ENCODE measurements around the gene KCNN1. TPM values are rescaled to one million over a fixed set of nuclear protein-coding genes. Genes with fewer than 3 reads are reported as not detected.

The KCNN1 gene
- total RNA-seq, 1 experiment from 2014 or later = 9.2 TPM

GRCh38 chr19:17954401-17954800 is 12.5 kb upstream of the KCNN1 start:
- Histone ChIP-seq H3K56ac (ENCODE audit: insufficient read length, low read depth, low read length) (no peak overlapping the region), H4K8ac (replicated peaks; ENCODE audit: insufficient read length, low read depth, low read length) (no peak overlapping the region), H3K9me3 (ENCODE audit: control insufficient read depth, low read depth, low read length) (no peaks in the 10 kb centered on the region), H3K4me1 (ENCODE audit: insufficient read depth, low read length) (no peaks in the 10 kb centered on the region; the same call in 1 of the 2 replicates), H3K9ac (ENCODE audit: extremely low read depth, insufficient read length, low read length) (no peak overlapping the region), H3K79me2 (ENCODE audit: insufficient read depth, low read length) (no peaks in the 10 kb centered on the region), H3K4ac (ENCODE audit: low read depth, low read length) (no peak overlapping the region), H2BK12ac (ENCODE audit: insufficient read length, low read depth, low read length) (no peak overlapping the region), H2BK5ac (ENCODE audit: insufficient read length, low read length) (no peak overlapping the region), H2BK120ac (ENCODE audit: low read depth, low read length, poor library complexity, severe bottlenecking) (no peak overlapping the region), H3K79me1 (ENCODE audit: insufficient read depth, low read depth, low read length, poor library complexity, severe bottlenecking) (no peaks in the 10 kb centered on the region), H2AFZ (ENCODE audit: low read length) (no peak overlapping the region), H3K27me3 (ENCODE audit: insufficient read depth, low read length) (peaks cover 23% of the 10 kb centered on the region; the same call in 1 of the 2 replicates), H3K23ac (ENCODE audit: insufficient read length, low read depth, low read length) (no peak overlapping the region), H2AK5ac (ENCODE audit: insufficient read length, low read length) (no peak overlapping the region), H3K23me2 (ENCODE audit: insufficient read length, low read depth, low read length, poor library complexity, severe bottlenecking) (peaks cover 25% of the 10 kb centered on the region), H4K5ac (ENCODE audit: insufficient read length, low read depth, low read length) (no peak overlapping the region), H3K14ac (ENCODE audit: insufficient read depth, low read length) (no peak overlapping the region), H3K18ac (ENCODE audit: insufficient read length, low read depth, low read length) (no peak overlapping the region), H3K27ac (ENCODE audit: insufficient read length, low read depth, low read length) (no peak overlapping the region), H4K91ac (ENCODE audit: insufficient read length, low read depth, low read length) (no peak overlapping the region), H3T11ph (ENCODE audit: low read length) (no peak overlapping the region), H3K4me2 (ENCODE audit: insufficient read depth, insufficient read length, low read length) (no peak overlapping the region), H2BK20ac (ENCODE audit: low read depth, low read length, poor library complexity, severe bottlenecking) (no peak overlapping the region), H4K20me1 (ENCODE audit: control insufficient read depth, insufficient read depth, insufficient read length) (no peaks in the 10 kb centered on the region), H2BK15ac (ENCODE audit: low read depth, low read length) (no peak overlapping the region)
- H3K27ac Mint-ChIP-seq = no peak overlapping the region; a peak in 1 of 7 replicates
- H3K36me3 Mint-ChIP-seq (ENCODE audit: insufficient read depth in 1 of 3, low read depth in 3 of 3) = no peaks in the 10 kb centered on the region; a peak in 2 of 7 replicates
- H3K4me1 Mint-ChIP-seq = peaks cover 24 to 34% of the 10 kb centered on the region in 2 experiments
- peaks cover 72% of the 10 kb centered on the region for H3K27me3 Mint-ChIP-seq (ENCODE audit: low read depth)
- H3K4me3 Mint-ChIP-seq = no peak overlapping the region
- no CpG with 5 or more reads among the region's 7 CpGs for WGBS (ENCODE audit: extremely low coverage, insufficient read length, low lambda C conversion rate)
- no peak for DNase-seq
- TF ChIP-seq CTCF (conservative IDR thresholded peaks at IDR 0.05) = no peak
- no peaks in the 10 kb centered on the region for H3K9me3 Mint-ChIP-seq

Measured in H9 (cell line).